ENCODE measurements around the gene TXNRD1. TPM values are rescaled to one million over a fixed set of nuclear protein-coding genes. Genes with fewer than 3 reads are reported as not detected.
A peak's percentile ranks its signal among the peaks of the same experiment; 100 is the strongest.

TXNRD1 gene
- total RNA-seq, 1 donor from 2014 or later = 72.0 TPM

DNA sequence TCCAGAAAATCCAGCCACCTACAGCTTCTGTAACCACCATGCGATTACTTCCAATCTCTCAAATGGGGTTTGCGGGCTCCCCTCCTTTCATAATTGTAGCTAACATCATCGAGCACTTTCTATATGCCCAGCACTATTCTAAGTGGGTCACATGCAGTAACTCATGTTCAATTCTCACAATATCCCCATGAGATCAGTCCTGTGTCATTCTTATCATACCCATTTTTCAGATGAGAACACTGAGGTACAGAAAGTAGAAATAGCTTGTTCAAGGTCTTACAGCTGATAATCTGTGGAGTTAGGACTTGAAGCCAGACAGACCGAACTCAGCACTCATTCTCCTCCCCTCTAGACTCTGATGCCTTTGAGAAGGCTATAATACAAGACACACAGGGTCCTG is 162.8 kb downstream of the TXNRD1 start:
- ChIA-PET CTCF (no interaction called here), POLR2A (no interaction called here)
- DNase-seq = no peak
- no peaks in the 10 kb centered on the region for H3K36me3 Mint-ChIP-seq (ENCODE audit: low read depth)
- no peak for ATAC-seq (ENCODE audit: low read depth)
- peaks cover 9% of the 10 kb centered on the region for H3K4me1 Mint-ChIP-seq
- no peak overlapping the region for H3K4me3 Mint-ChIP-seq
- H3K27ac Mint-ChIP-seq = no peak overlapping the region
- intact Hi-C loops (cut with micrococcal nuclease) = no loop called here
- no peak for TF ChIP-seq CTCF (IDR thresholded peaks at IDR 0.05)
- H3K27me3 Mint-ChIP-seq = peaks cover 4% of the 10 kb centered on the region
- no peaks in the 10 kb centered on the region for H3K9me3 Mint-ChIP-seq

DNA sequence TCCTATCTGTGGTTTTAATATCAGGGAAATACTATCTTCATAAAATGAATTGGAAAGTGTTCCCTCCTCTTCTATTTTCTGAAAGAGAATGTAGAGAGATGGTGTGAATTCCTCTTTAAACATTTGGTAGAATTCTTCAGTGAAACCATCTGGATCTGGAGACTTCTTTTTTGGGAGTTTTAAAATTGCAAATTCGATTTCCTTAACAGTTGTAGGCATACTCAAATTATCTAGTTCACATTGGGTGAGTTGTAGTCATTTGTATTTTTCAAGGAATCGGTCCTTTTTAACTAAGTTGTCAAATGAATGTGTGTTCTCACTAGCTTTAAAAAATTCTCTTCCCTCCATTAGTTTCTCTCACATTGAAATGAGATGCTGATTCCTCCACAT is 165.8 kb downstream of the TXNRD1 start:
- ChIA-PET POLR2A (interaction anchor here (0.6 to 1.5 kb wide), 16 partner anchors 77 to 672 kb away, joined by 3 to 10 read pairs (median 4); partner anchors contain the start of gene SLC41A2), CTCF (interaction anchor here (0.6 to 3.3 kb wide), 93 partner anchors 8 to 680 kb away, joined by 3 to 85 read pairs (median 4); partner anchors contain the start of genes CHST11, NOPCHAP1 and SLC41A2)
- Mint-ChIP-seq H3K36me3 (ENCODE audit: low read depth) (no peaks in the 10 kb centered on the region), H3K4me3 (no peak overlapping the region), H3K27ac (no peak overlapping the region), H3K27me3 (peaks cover 4% of the 10 kb centered on the region), H3K4me1 (peaks cover 9% of the 10 kb centered on the region), H3K9me3 (no peaks in the 10 kb centered on the region)
- DNase-seq (no peak), ATAC-seq (ENCODE audit: low read depth) (no peak)
- no peak for TF ChIP-seq CTCF (IDR thresholded peaks at IDR 0.05)
- intact Hi-C loops (cut with micrococcal nuclease) = loop anchor here (1.0 to 10.0 kb wide), 9 partner anchors 96 to 672 kb away; partner anchors contain the start of genes NOPCHAP1 and SLC41A2

GRCh38 chr12:104381731-104382480 is 166.3 kb downstream of the TXNRD1 start:
- Mint-ChIP-seq H3K4me1 (peaks cover 9% of the 10 kb centered on the region), H3K36me3 (ENCODE audit: low read depth) (no peaks in the 10 kb centered on the region), H3K27ac (no peak overlapping the region), H3K4me3 (no peak overlapping the region), H3K9me3 (no peaks in the 10 kb centered on the region), H3K27me3 (peaks cover 4% of the 10 kb centered on the region)
- POLR2A ChIA-PET = interaction anchor here (0.6 to 1.5 kb wide), 17 partner anchors 76 to 702 kb away, joined by 3 to 10 read pairs (median 4); partner anchors contain the start of gene SLC41A2
- intact Hi-C loops (cut with micrococcal nuclease) = loop anchor here (1.0 to 10.0 kb wide), 15 partner anchors 74 to 671 kb away; partner anchors contain the start of genes CHST11, NOPCHAP1 and SLC41A2
- CTCF ChIA-PET = interaction anchor here (0.6 to 3.3 kb wide), 99 partner anchors 9 to 679 kb away, joined by 3 to 85 read pairs (median 4); partner anchors contain the start of genes CHST11, NOPCHAP1 and SLC41A2
- ATAC-seq (ENCODE audit: low read depth) = peak; percentile 88
- peak; percentile 29 for TF ChIP-seq CTCF (IDR thresholded peaks at IDR 0.05)
- peak; percentile 68 for DNase-seq

GRCh38 chr12:104384141-104384880 is 168.7 kb downstream of the TXNRD1 start:
- ChIA-PET POLR2A (no interaction called here), CTCF (interaction anchor here (3.1 to 3.3 kb wide), 2 partner anchors 492 to 669 kb away, joined by 46 to 85 read pairs; no protein-coding TSS in a partner anchor)
- intact Hi-C loops (cut with micrococcal nuclease) = loop anchor here (5.0 to 10.0 kb wide), 5 partner anchors 93 to 603 kb away; partner anchors contain the start of gene NOPCHAP1

More at GRCh38 chr12:104384141-104384880, 168.7 kb downstream of the TXNRD1 start:
- no peaks in the 10 kb centered on the region for H3K9me3 Mint-ChIP-seq
- peaks cover 9% of the 10 kb centered on the region for H3K4me1 Mint-ChIP-seq
- DNase-seq (no peak), ATAC-seq (ENCODE audit: low read depth) (no peak)
- no peaks in the 10 kb centered on the region for H3K36me3 Mint-ChIP-seq (ENCODE audit: low read depth)
- peaks cover 4% of the 10 kb centered on the region for H3K27me3 Mint-ChIP-seq
- H3K27ac Mint-ChIP-seq = no peak overlapping the region
- H3K4me3 Mint-ChIP-seq = no peak overlapping the region
- TF ChIP-seq CTCF (IDR thresholded peaks at IDR 0.05) = no peak

All from activated B cell treated with CpG ODN at 0.5 μM for 24 hours (primary cell).